HG03575 (cell line): ENCODE measurements around the gene DNAJC2.
"Not testable (repeated sequence)": the region's sequence is repeated elsewhere in the genome, so short reads cannot be mapped to it uniquely, and the experiment has no call there.

Experiments
- ATAC-seq: cut with Tn5 transposase; IDR thresholded peaks from one replicate; pipeline ENCODE4 v1.9.1; 2021; ENCODE audit not compliant: unreplicated experiment, insufficient number of reproducible peaks, low FRiP score; ENCODE audit errors: extremely low read depth

The DNAJC2 gene

GRCh38 chr7:103279963-103280802 lies 64.4 kb downstream of the DNAJC2 start:
- peak; percentile 88 for ATAC-seq

- peak; percentile 24 for ATAC-seq
Measured at GRCh38 chr7:103279636-103279962, 65.0 kb downstream of the DNAJC2 start.

GRCh38 chr7:103278195-103278594 lies 66.4 kb downstream of the DNAJC2 start:
- not testable (repeated sequence) for ATAC-seq

- not testable (repeated sequence) for ATAC-seq
Measured at GRCh38 chr7:103274867-103275266, 69.7 kb downstream of the DNAJC2 start.

- ATAC-seq = not testable (repeated sequence)
Measured at GRCh38 chr7:103273374-103273773, 71.2 kb downstream of the DNAJC2 start.

- not testable (repeated sequence) for ATAC-seq
Measured at GRCh38 chr7:103266229-103266628, 78.3 kb downstream of the DNAJC2 start.

- ATAC-seq = not testable (repeated sequence)
Measured at GRCh38 chr7:103264054-103264453, 80.5 kb downstream of the DNAJC2 start.
